ENCODE data around the gene REXO5. TPM values are rescaled to one million over a fixed set of nuclear protein-coding genes. Genes with fewer than 3 reads are reported as not detected.

REXO5 gene
- total and polyA plus RNA-seq, 2 of the 13 experiments (the other 11 are each of a cell fraction or from before 2014, with no cell fraction given), result 5.9 to 13.1 TPM

- 86% methylated on average over 2 of the region's 2 CpGs for WGBS (ENCODE audit: low lambda C conversion rate)
- POLR2A ChIA-PET, result interaction anchor here (1.5 kb wide), 1 partner anchor 30 kb away, joined by 3 read pairs; the partner anchor contains the start of gene DCUN1D3
- Histone ChIP-seq H4K20me1 (ENCODE audit: insufficient read depth, low read length) (peaks cover 28% of the 10 kb centered on the region), H3K4me2 (ENCODE audit: low read depth, low read length) (no peak overlapping the region), H2AFZ (ENCODE audit: low read length) (no peak overlapping the region), H3K27ac (ENCODE audit: extremely low read length, insufficient read depth, low read length) (no peak overlapping the region), H3K9ac (ENCODE audit: insufficient read depth, low read depth, low read length) (no peak overlapping the region), H3K79me2 (ENCODE audit: insufficient read depth, low read length) (peaks cover 93% of the 10 kb centered on the region), H3K9me3 (ENCODE audit: low read length) (no peaks in the 10 kb centered on the region), H3K27me3 (ENCODE audit: control insufficient read depth in 1 of 2, insufficient read depth in 2 of 2, low read length in 2 of 2) (no peaks in the 10 kb centered on the region), H3K36me3 (replicated peaks in 1 of 2; ENCODE audit: control insufficient read depth in 1 of 2, insufficient read depth in 2 of 2, low read length in 2 of 2) (peaks cover 0 to 22% of the 10 kb centered on the region in 2 experiments; a peak in 2 of 5 replicates), H3K4me3 (replicated peaks in 1 of 3; ENCODE audit: insufficient read depth in 1 of 3, low read depth in 2 of 3, low read length in 3 of 3) (no peak overlapping the region), H3K4me1 (ENCODE audit: insufficient read depth, low read length) (peaks cover 79% of the 10 kb centered on the region)
- in situ Hi-C loops (cut with HindIII; ENCODE audit: extremely low pct_ligation_motif_present, low pct_unique_long_range_greater_than_20kb), result no loop called here
- CTCF ChIA-PET (ENCODE audit: low intra/inter-chr PET ratio, low total read pairs), result no interaction called here
- BruUV-seq (replicated peaks), result no TSS peak
- intact Hi-C loops (cut with micrococcal nuclease; ENCODE audit: unreplicated experiment), result no loop called here
- DNase-seq (ENCODE audit: low spot score) (no peak), ATAC-seq (no peak), FAIRE-seq (no peak)
- TF ChIP-seq ZNF382 (CRISPR knock-in tag; IDR thresholded peaks at IDR 0.05; ENCODE audit: borderline replicate concordance) (no peak), MBD4 (IDR thresholded peaks at IDR 0.05; ENCODE audit: borderline replicate concordance, low read length) (no peak), ZBTB26 (CRISPR knock-in tag; IDR thresholded peaks at IDR 0.05; ENCODE audit: borderline replicate concordance) (no peak), NR3C1 (CRISPR knock-in tag; IDR thresholded peaks at IDR 0.05) (no peak), ZNF703 (CRISPR knock-in tag; IDR thresholded peaks at IDR 0.05; ENCODE audit: borderline replicate concordance) (no peak), RXRB (CRISPR knock-in tag; IDR thresholded peaks at IDR 0.05; ENCODE audit: borderline replicate concordance) (no peak), ZMYM4 (CRISPR knock-in tag; IDR thresholded peaks at IDR 0.05) (no peak), NCOR1 (IDR thresholded peaks at IDR 0.05; ENCODE audit: borderline replicate concordance, low read length) (no peak), BCL6 (CRISPR knock-in tag; IDR thresholded peaks at IDR 0.05) (no peak), ZNF460 (CRISPR knock-in tag; IDR thresholded peaks at IDR 0.05; ENCODE audit: borderline replicate concordance) (no peak), TOPORS (CRISPR knock-in tag; IDR thresholded peaks at IDR 0.05) (no peak), CENPT (CRISPR knock-in tag; IDR thresholded peaks at IDR 0.05; ENCODE audit: low read depth) (no peak), ZNF781 (CRISPR knock-in tag; IDR thresholded peaks at IDR 0.05; ENCODE audit: borderline replicate concordance, not compliant biosample characterization) (no peak), ZNF749 (CRISPR knock-in tag; IDR thresholded peaks at IDR 0.05; ENCODE audit: borderline replicate concordance) (no peak), ZMAT5 (CRISPR knock-in tag; IDR thresholded peaks at IDR 0.05; ENCODE audit: borderline replicate concordance, low read depth) (no peak), THAP11 (CRISPR knock-in tag; IDR thresholded peaks at IDR 0.05) (no peak)
- TF ChIP-seq, protein P1, sequence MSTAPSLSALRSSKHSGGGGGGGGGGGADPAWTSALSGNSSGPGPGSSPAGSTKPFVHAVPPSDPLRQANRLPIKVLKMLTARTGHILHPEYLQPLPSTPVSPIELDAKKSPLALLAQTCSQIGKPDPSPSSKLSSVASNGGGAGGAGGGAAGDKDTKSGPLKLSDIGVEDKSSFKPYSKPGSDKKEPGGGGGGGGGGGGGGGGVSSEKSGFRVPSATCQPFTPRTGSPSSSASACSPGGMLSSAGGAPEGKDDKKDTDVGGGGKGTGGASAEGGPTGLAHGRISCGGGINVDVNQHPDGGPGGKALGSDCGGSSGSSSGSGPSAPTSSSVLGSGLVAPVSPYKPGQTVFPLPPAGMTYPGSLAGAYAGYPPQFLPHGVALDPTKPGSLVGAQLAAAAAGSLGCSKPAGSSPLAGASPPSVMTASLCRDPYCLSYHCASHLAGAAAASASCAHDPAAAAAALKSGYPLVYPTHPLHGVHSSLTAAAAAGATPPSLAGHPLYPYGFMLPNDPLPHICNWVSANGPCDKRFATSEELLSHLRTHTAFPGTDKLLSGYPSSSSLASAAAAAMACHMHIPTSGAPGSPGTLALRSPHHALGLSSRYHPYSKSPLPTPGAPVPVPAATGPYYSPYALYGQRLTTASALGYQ (CRISPR knock-in tag; IDR thresholded peaks at IDR 0.05), result no peak
Observed at GRCh38 chr16:20870122-20870820, 63.9 kb downstream of the REXO5 start.

Measured in HepG2 (cell line).